K562 (cell line): ENCODE results near the gene ZBTB2. TPM values are rescaled to one million over a fixed set of nuclear protein-coding genes. Genes with fewer than 3 reads are reported as not detected.

Source experiments
- CBFA2T2 ChIP-seq: fragments of 450-650 bp; conservative IDR thresholded peaks from 2 replicates; pipeline ENCODE4 v1.6.1; 2017; ENCODE audit warnings: mild to moderate bottlenecking
- ETS1 ChIP-seq: conservative IDR thresholded peaks from 2 replicates; pipeline ENCODE4 v1.6.1; 2011; ENCODE audit warnings: low read depth, mild to moderate bottlenecking, low read length; ENCODE audit not compliant: control insufficient read depth
- FOXA3 ChIP-seq, 2 experiments: fragments of 450-650 bp in 1 of 2; sonication (generic) in 1 of 2; formaldehyde crosslinking; IDR thresholded peaks in 1 of 2; conservative IDR thresholded peaks in 1 of 2; 2 replicates each; pipeline versions ENCODE4 v1.4.0 to v1.8.0; 2020 to 2022; ENCODE audit warnings: mild to moderate bottlenecking in 2 of 2, missing genetic modification reagents in 1 of 2
- HBP1 ChIP-seq: fragments of 450-650 bp; formaldehyde crosslinking; IDR thresholded peaks from 2 replicates; pipeline ENCODE4 v1.4.0; 2022; ENCODE audit warnings: missing genetic modification characterization
- MIER1 ChIP-seq: fragments of 450-650 bp; IDR thresholded peaks from 2 replicates; pipeline ENCODE4 v1.6.1; 2016; ENCODE audit warnings: antibody characterized with exemption, mild to moderate bottlenecking, low read depth
- NEUROD1 ChIP-seq: fragments of 150-350 bp; IDR thresholded peaks from 2 replicates; pipeline ENCODE4 v1.6.1; 2014; ENCODE audit warnings: borderline replicate concordance, low read length, low read depth; ENCODE audit not compliant: partially characterized antibody
- NR2C2 ChIP-seq, 2 experiments: fragments of 200-800 bp in 1 of 2; sonication (Bioruptor generic) in 1 of 2; sonication (generic) in 1 of 2; formaldehyde crosslinking in 1 of 2; IDR thresholded peaks; 2 replicates each; pipeline versions ENCODE4 v1.6.1 to v1.8.0; 2016 to 2022; ENCODE audit warnings: mild to moderate bottlenecking in 1 of 2, missing compliant biosample characterization in 1 of 2, missing genetic modification characterization in 1 of 2, missing genetic modification reagents in 1 of 2
- PHB ChIP-seq: fragments of 250-450 bp; sonication (Bioruptor Pico); IDR thresholded peaks from 2 replicates; pipeline ENCODE4 v1.5.0; 2021
- TAF1 ChIP-seq: IDR thresholded peaks from 2 replicates; pipeline ENCODE4 v1.6.1; 2011; ENCODE audit warnings: mild to moderate bottlenecking, low read length, moderate library complexity; ENCODE audit not compliant: insufficient read depth, control insufficient read depth, severe bottlenecking; ENCODE audit errors: extremely low read depth
- UBTF ChIP-seq, 2 experiments: IDR thresholded peaks; 2 replicates each; pipeline ENCODE4 v1.6.1; 2012; ENCODE audit warnings: improper control_type of control experiment in 2 of 2, low read depth in 2 of 2, low read length in 2 of 2, borderline replicate concordance in 1 of 2
- ZBTB1 ChIP-seq: sonication (generic); formaldehyde crosslinking; IDR thresholded peaks from 2 replicates; pipeline ENCODE4 v1.8.1; 2023; ENCODE audit warnings: missing genetic modification reagents, low read depth, mild to moderate bottlenecking, borderline replicate concordance
- ZMIZ1 ChIP-seq, 2 experiments: fragments of 150-350 bp in 1 of 2; IDR thresholded peaks; 2 replicates each; pipeline ENCODE4 v1.6.1; 2012 to 2016; ENCODE audit warnings: low read depth in 2 of 2, low read length in 2 of 2, mild to moderate bottlenecking in 1 of 2, moderate library complexity in 1 of 2
- ZNF217 ChIP-seq: sonication (generic); formaldehyde crosslinking; IDR thresholded peaks from 2 replicates; pipeline ENCODE4 v1.8.0; 2022; ENCODE audit warnings: mild to moderate bottlenecking, missing genetic modification reagents
- ZNF551 ChIP-seq: fragments of 250-450 bp; sonication (Bioruptor Pico); IDR thresholded peaks from 2 replicates; pipeline ENCODE4 v1.5.0; 2021; ENCODE audit warnings: mild to moderate bottlenecking, moderate library complexity
- ZNF764 ChIP-seq: fragments of 250-450 bp; sonication (Bioruptor Pico); IDR thresholded peaks from 2 replicates; pipeline ENCODE4 v1.4.0; 2020; ENCODE audit warnings: low read depth, mild to moderate bottlenecking, moderate library complexity
- ZSCAN32 ChIP-seq: fragments of 450-650 bp; formaldehyde crosslinking; IDR thresholded peaks from 2 replicates; pipeline ENCODE4 v1.4.0; 2020; ENCODE audit warnings: mild to moderate bottlenecking, moderate library complexity
- polyA plus RNA-seq, 8 experiments: library from polyadenylated mRNA; depleted of rRNA in 4 of 8; stranded (reverse) in 5 of 8; unstranded in 3 of 8; fragments of >200 nt; fragmentation: Nextera tagmentation in 2 of 8; fragmentation: Illumina TruSeq in 1 of 8; extraction: Ambion mirVana in 2 of 8; extraction: Trizol in 1 of 8; gene quantifications; 2 replicates each; pipeline versions ENCODE4 v1.2.1 to v1.2.3, GENCODE V29; 2011 to 2014; ENCODE audit warnings: inconsistent platforms in 1 of 8, missing spikeins in 1 of 8
- total RNA-seq, 7 experiments: library from RNA; depleted of rRNA in 6 of 7; stranded (reverse); fragments of >200 nt in 6 of 7; fragmentation: Illumina TruSeq in 2 of 7; extraction: Trizol in 2 of 7; gene quantifications; 2 replicates each; pipeline versions ENCODE4 v1.2.1 to v1.2.3, GENCODE V29; 2011 to 2021; ENCODE audit warnings: low replicate concordance in 1 of 7

The ZBTB2 gene
- total and polyA plus RNA-seq, 9 of the 15 experiments (the other 6 are each of a cell fraction or from before 2014, with no cell fraction given), result 5.1 to 26.2 (median 16.4) TPM

GRCh38 chr6:151325075-151326050, 66.0 kb downstream of the ZBTB2 start (continued):
- no peak for TF ChIP-seq ZNF551
- no peak for TF ChIP-seq MIER1
- no peak for TF ChIP-seq ZNF217 (CRISPR knock-in tag)
- 0 out of 2 replicates have a peak, but pooled peaks have one; percentile 2 for TF ChIP-seq CBFA2T2
- TF ChIP-seq ZMIZ1 (IDR thresholded peaks at IDR 0.05; ENCODE audit: low read depth in 2 of 2, low read length in 2 of 2), result no peak
- no peak for TF ChIP-seq ZBTB1 (CRISPR knock-in tag)
- TF ChIP-seq ZSCAN32 (CRISPR knock-in tag), result no peak
- TF ChIP-seq NEUROD1, result no peak
- no peak for TF ChIP-seq FOXA3 (CRISPR knock-in tag; conservative IDR thresholded peaks at IDR 0.05 in 1 of 2, IDR thresholded peaks at IDR 0.05 in 1 of 2)
- no peak for TF ChIP-seq ETS1
- no peak for TF ChIP-seq NR2C2 (CRISPR knock-in tag; IDR thresholded peaks at IDR 0.05)
- TF ChIP-seq NR2C2 (tag; IDR thresholded peaks at IDR 0.05), result no peak
- TF ChIP-seq UBTF (IDR thresholded peaks at IDR 0.05; ENCODE audit: borderline replicate concordance in 1 of 2, low read depth in 2 of 2, low read length in 2 of 2), result no peak
- TF ChIP-seq TAF1, result no peak
- TF ChIP-seq HBP1 (CRISPR knock-in tag), result no peak
- TF ChIP-seq ZNF764 (CRISPR knock-in tag), result no peak
- no peak for TF ChIP-seq PHB
